HCT116 (cell line): Measurements from ENCODE around the gene SEC24C. TPM values are rescaled to one million over a fixed set of nuclear protein-coding genes. Genes with fewer than 3 reads are reported as not detected.
A peak's percentile ranks its signal among the peaks of the same experiment; 100 is the strongest.

Experiments
- ATAC-seq: fragments of 200-7000 bp; cut with Tn5 transposase; 2 replicates; pipeline ENCODE4 v1.9.1; 2020; ENCODE audit warnings: mild to moderate bottlenecking, moderate library complexity
- BruUV-seq: library from RNA; stranded (reverse); fragments of 400-500 nt; replicated peaks from 2 replicates; lab custom pipeline; 2021; lab: Mats Ljungman, UMichigan
- CTCF ChIA-PET: fragments of 300-600 bp; sonication (Branson Sonifier 250); formaldehyde crosslinking; loops from one replicate; lab custom pipeline; 2021; ENCODE audit warnings: antibody characterized with exemption; lab: Charles Lee
- POLR2A ChIA-PET: fragments of 300-600, 350-600 bp; sonication (Branson Sonifier 250); formaldehyde crosslinking; loops from one replicate; lab custom pipeline; 2021; ENCODE audit warnings: antibody characterized with exemption; lab: Charles Lee
- RAD21 ChIA-PET, 2 experiments: fragments of 300-600 bp; sonication (Branson Sonifier 250); formaldehyde crosslinking; loops; one replicate each; lab custom pipeline; 2023; ENCODE audit warnings: low total read pairs in 2 of 2; ENCODE audit not compliant: uncharacterized antibody in 2 of 2, unreplicated experiment in 2 of 2, low non-redundant PET in 1 of 2; lab: Charles Lee
- DNase-seq: peaks from one replicate; pipeline ENCODE4 v3.0.0-alpha.2; 2010; ENCODE audit warnings: low read depth, low spot score
- H2AFZ ChIP-seq: fragments of 200-600 bp; shearing (Covaris generic), sonication (generic); 2 replicates; pipeline ENCODE4 v1.6.1; 2017; ENCODE audit warnings: low read depth, mixed run types, mixed read lengths, antibody characterized with exemption, low read length; ENCODE audit not compliant: poor library complexity, severe bottlenecking
- H3K27ac ChIP-seq: 2 replicates; pipeline ENCODE4 v1.5.1; 2012; ENCODE audit warnings: low read depth, low read length
- H3K27me3 ChIP-seq: fragments of 200-600 bp; sonication (generic); 2 replicates; pipeline ENCODE4 v1.6.1; 2016; ENCODE audit warnings: mixed run types, low read length, mixed read lengths; ENCODE audit not compliant: insufficient read depth
- H3K36me3 ChIP-seq, 2 experiments: fragments of 200-500 bp in 1 of 2; fragments of 200-600 bp in 1 of 2; sonication (Bioruptor generic) in 1 of 2; sonication (generic) in 1 of 2; 2 replicates each; pipeline versions ENCODE4 v1.5.1 to v1.6.1; 2014 to 2016; ENCODE audit warnings: low read length in 2 of 2, inconsistent platforms in 1 of 2, mixed read lengths in 1 of 2, mixed run types in 1 of 2; ENCODE audit not compliant: insufficient read depth in 2 of 2, control insufficient read depth in 1 of 2
- H3K4me1 ChIP-seq, 2 experiments: fragments of 200-600 bp in 1 of 2; sonication (generic) in 1 of 2; 2 replicates each; pipeline versions ENCODE4 v1.5.1 to v1.6.1; 2012 to 2017; ENCODE audit warnings: low read length in 2 of 2, inconsistent platforms in 1 of 2, mild to moderate bottlenecking in 1 of 2, mixed read lengths in 1 of 2, mixed run types in 1 of 2, moderate library complexity in 1 of 2; ENCODE audit not compliant: insufficient read depth in 2 of 2, control insufficient read depth in 1 of 2
- H3K4me2 ChIP-seq: fragments of 200-600 bp; sonication (generic); 2 replicates; pipeline ENCODE4 v1.6.1; 2017; ENCODE audit warnings: mixed run types, low read length, mixed read lengths
- H3K4me3 ChIP-seq, 2 experiments: fragments of 200-600 bp in 1 of 2; sonication (generic) in 1 of 2; replicated peaks in 1 of 2; 2 replicates each; pipeline ENCODE4 v1.5.1; 2011 to 2016; ENCODE audit warnings: low read length in 2 of 2, control low read depth in 1 of 2, low read depth in 1 of 2, mild to moderate bottlenecking in 1 of 2, mixed read lengths in 1 of 2, mixed run types in 1 of 2
- H3K79me2 ChIP-seq: fragments of 200-600 bp; sonication (generic); 2 replicates; pipeline ENCODE4 v1.6.1; 2017; ENCODE audit warnings: mild to moderate bottlenecking, mixed run types, low read length, moderate library complexity, mixed read lengths; ENCODE audit not compliant: insufficient read depth
- H3K9ac ChIP-seq: fragments of 200-600 bp; sonication (generic); 2 replicates; pipeline ENCODE4 v1.6.1; 2016; ENCODE audit warnings: low read length, mixed read lengths
- H3K9me2 ChIP-seq: fragments of 200-600 bp; sonication (generic), shearing (Covaris generic); 2 replicates; pipeline ENCODE4 v1.6.1; 2017; ENCODE audit warnings: mixed run types, mild to moderate bottlenecking, moderate library complexity; ENCODE audit not compliant: insufficient read depth
- H3K9me3 ChIP-seq, 2 experiments: fragments of 200-500 bp in 1 of 2; fragments of 200-600 bp in 1 of 2; sonication (Bioruptor generic) in 1 of 2; sonication (generic) in 1 of 2; 2 replicates each; pipeline ENCODE4 v1.6.1; 2014 to 2017; ENCODE audit warnings: low read length in 2 of 2, mixed read lengths in 2 of 2, inconsistent platforms in 1 of 2, low read depth in 1 of 2, mild to moderate bottlenecking in 1 of 2, mixed run types in 1 of 2, moderate library complexity in 1 of 2; ENCODE audit not compliant: control insufficient read depth in 1 of 2, insufficient read depth in 1 of 2
- H4K20me1 ChIP-seq: fragments of 200-600 bp; sonication (generic), shearing (Covaris generic); 2 replicates; pipeline ENCODE4 v1.6.1; 2017; ENCODE audit warnings: mixed run types, mild to moderate bottlenecking, moderate library complexity; ENCODE audit not compliant: insufficient read depth
- CBX3 ChIP-seq: IDR thresholded peaks from 2 replicates; pipeline ENCODE4 v1.6.1; 2012; ENCODE audit warnings: low read depth
- CEBPB ChIP-seq: IDR thresholded peaks from 2 replicates; pipeline ENCODE4 v1.6.1; 2012; ENCODE audit warnings: low read depth
- EGR1 ChIP-seq: IDR thresholded peaks from 2 replicates; pipeline ENCODE4 v1.6.1; 2012; ENCODE audit warnings: low read depth
- ELF1 ChIP-seq: IDR thresholded peaks from 2 replicates; pipeline ENCODE4 v1.6.1; 2012; ENCODE audit warnings: low read depth, borderline replicate concordance
- EZH2 ChIP-seq: fragments of 200-600 bp; sonication (generic); IDR thresholded peaks from 2 replicates; pipeline ENCODE4 v1.6.1; 2017; ENCODE audit warnings: antibody characterized with exemption, mixed run types
- EZH2phosphoT487 ChIP-seq: fragments of 200-600 bp; IDR thresholded peaks from 2 replicates; pipeline ENCODE4 v1.6.1; 2018; ENCODE audit warnings: antibody characterized with exemption, borderline replicate concordance
- FOSL1 ChIP-seq: IDR thresholded peaks from 2 replicates; pipeline ENCODE4 v1.6.1; 2012; ENCODE audit warnings: low read depth
- JUND ChIP-seq: IDR thresholded peaks from 2 replicates; pipeline ENCODE4 v1.6.1; 2012
- MAX ChIP-seq: IDR thresholded peaks from 2 replicates; pipeline ENCODE4 v1.6.1; 2012
- POLR2A ChIP-seq: IDR thresholded peaks from 2 replicates; pipeline ENCODE4 v1.7.0; 2011; ENCODE audit warnings: borderline replicate concordance; ENCODE audit not compliant: insufficient read depth, insufficient read length; ENCODE audit errors: extremely low read depth
- RAD21 ChIP-seq: IDR thresholded peaks from 2 replicates; pipeline ENCODE4 v1.6.1; 2012; ENCODE audit warnings: low read depth, mild to moderate bottlenecking
- REST ChIP-seq: IDR thresholded peaks from 2 replicates; pipeline ENCODE4 v1.6.1; 2012; ENCODE audit warnings: low read depth
- SIN3A ChIP-seq: IDR thresholded peaks from 2 replicates; pipeline ENCODE4 v1.6.1; 2012; ENCODE audit warnings: low read depth
- SP1 ChIP-seq: IDR thresholded peaks from 2 replicates; pipeline ENCODE4 v1.6.1; 2012; ENCODE audit warnings: low read depth
- ZBTB33 ChIP-seq: IDR thresholded peaks from 2 replicates; pipeline ENCODE4 v1.6.1; 2011; ENCODE audit warnings: mild to moderate bottlenecking, low read length, moderate library complexity; ENCODE audit not compliant: insufficient replicate concordance; ENCODE audit errors: extremely low read depth
- ZNF274 ChIP-seq: fragments of 200-500 bp; sonication (Bioruptor generic); IDR thresholded peaks from 2 replicates; pipeline ENCODE4 v1.6.1; 2014; ENCODE audit warnings: mild to moderate bottlenecking, low read depth, low read length, inconsistent platforms
- intact Hi-C: fragments of 100-400 bp; cut with micrococcal nuclease; formaldehyde crosslinking; loops from 2 replicates; pipeline ENCODE4 v1.10.0; 2022
- total RNA-seq: library from RNA; stranded (reverse); gene quantifications from one replicate; pipeline ENCODE4 v1.2.1, GENCODE V29; 2021; ENCODE audit not compliant: unreplicated experiment
- TF ChIP-seq, protein P1 (sequence below): IDR thresholded peaks from 2 replicates; pipeline ENCODE4 v1.6.1; 2012

SEC24C gene
- total RNA-seq, 1 experiment from 2014 or later = 60.9 TPM

DNA sequence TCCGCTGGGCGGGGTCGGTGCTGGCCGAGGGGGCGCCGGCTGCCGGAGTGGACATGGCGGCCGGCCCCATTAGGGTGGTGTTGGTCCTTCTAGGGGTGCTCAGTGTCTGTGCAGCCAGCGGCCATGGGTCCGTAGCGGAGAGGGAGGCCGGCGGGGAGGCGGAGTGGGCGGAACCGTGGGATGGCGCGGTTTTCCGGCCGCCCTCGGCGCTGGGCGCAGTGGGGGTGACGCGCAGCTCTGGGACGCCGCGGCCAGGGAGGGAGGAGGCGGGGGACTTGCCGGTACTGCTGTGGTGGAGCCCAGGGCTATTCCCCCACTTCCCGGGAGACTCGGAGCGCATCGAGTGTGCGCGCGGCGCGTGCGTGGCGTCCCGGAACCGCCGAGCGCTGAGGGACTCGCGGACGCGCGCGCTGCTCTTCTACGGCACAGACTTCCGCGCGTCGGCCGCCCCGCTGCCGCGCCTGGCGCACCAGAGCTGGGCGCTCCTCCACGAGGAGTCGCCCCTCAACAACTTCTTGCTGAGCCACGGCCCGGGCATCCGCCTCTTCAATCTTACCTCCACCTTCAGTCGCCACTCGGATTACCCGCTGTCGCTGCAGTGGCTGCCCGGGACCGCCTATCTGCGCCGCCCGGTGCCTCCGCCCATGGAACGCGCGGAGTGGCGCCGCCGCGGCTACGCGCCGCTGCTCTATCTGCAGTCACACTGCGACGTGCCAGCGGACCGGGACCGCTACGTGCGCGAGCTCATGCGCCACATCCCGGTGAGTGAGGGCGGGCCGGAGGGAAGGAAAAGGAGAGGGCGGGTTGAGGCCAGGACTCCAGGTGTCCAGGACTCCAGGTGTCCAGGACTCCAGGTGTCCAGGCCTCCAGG lies 28.3 kb downstream of the SEC24C start (continued):
- TF ChIP-seq SIN3A = peak; percentile 83
- TF ChIP-seq JUND = peak; percentile 35; the same call in 1 of the 2 replicates
- TF ChIP-seq EGR1 = peak; percentile 73
- TF ChIP-seq POLR2A = peak; percentile 49
- TF ChIP-seq MAX = peak; percentile 84
- no peak for TF ChIP-seq CEBPB
- no peak for TF ChIP-seq ZNF274

DNA sequence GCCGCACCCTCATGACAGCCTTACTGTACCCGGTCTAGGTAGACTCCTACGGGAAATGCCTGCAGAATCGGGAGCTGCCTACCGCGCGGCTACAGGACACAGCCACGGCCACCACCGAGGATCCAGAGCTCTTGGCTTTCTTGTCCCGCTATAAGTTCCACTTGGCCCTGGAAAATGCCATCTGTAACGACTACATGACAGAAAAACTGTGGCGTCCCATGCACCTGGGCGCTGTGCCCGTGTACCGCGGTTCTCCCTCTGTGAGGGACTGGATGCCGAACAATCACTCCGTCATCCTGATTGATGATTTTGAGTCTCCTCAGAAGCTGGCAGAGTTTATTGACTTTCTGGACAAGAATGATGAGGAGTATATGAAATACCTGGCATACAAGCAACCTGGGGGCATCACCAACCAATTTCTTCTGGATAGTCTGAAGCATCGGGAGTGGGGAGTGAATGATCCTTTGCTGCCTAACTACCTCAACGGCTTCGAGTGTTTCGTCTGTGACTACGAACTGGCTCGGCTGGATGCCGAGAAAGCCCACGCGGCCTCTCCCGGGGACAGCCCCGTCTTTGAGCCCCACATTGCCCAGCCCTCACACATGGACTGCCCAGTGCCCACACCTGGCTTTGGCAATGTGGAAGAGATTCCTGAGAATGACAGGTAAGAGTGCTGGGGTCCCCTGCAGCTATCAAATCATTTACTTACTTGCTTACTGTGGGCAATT lies 29.1 kb downstream of the SEC24C start:
- peaks cover 43% of the 10 kb centered on the region for H3K79me2 ChIP-seq
- POLR2A ChIA-PET = interaction anchor here (1.0 to 2.5 kb wide), 4 partner anchors 8 to 37 kb away, joined by 3 to 27 read pairs (median 4); partner anchors contain the start of gene CHCHD1
- peak overlapping the region; percentile 66 to 83 for H3K4me3 ChIP-seq
- H3K9me2 ChIP-seq = no peaks in the 10 kb centered on the region
- intact Hi-C loops = loop anchor here (5.0 kb wide), 1 partner anchor 104 kb away; no protein-coding TSS in a partner anchor
- H3K9ac ChIP-seq = peak overlapping the region; percentile 86
- peaks cover 9 to 25% of the 10 kb centered on the region in 2 experiments for H3K4me1 ChIP-seq
- H3K27me3 ChIP-seq = no peaks in the 10 kb centered on the region
- ATAC-seq (peak; percentile 3), DNase-seq (no peak)
- peaks cover 23 to 38% of the 10 kb centered on the region in 2 experiments for H3K36me3 ChIP-seq
- no peaks in the 10 kb centered on the region for H4K20me1 ChIP-seq
- H3K27ac ChIP-seq = peak overlapping the region; percentile 97
- H2AFZ ChIP-seq = no peak overlapping the region
- CTCF ChIA-PET = interaction anchor here (0.7 to 1.8 kb wide), 2 partner anchors 9 to 106 kb away, joined by 3 to 7 read pairs; partner anchors contain the start of gene CHCHD1
- H3K4me2 ChIP-seq = peak overlapping the region; percentile 77
- BruUV-seq = TSS peak; percentile 48
- H3K9me3 ChIP-seq = no peaks in the 10 kb centered on the region
- RAD21 ChIA-PET = interaction anchor here in 1 of 2 experiments (1.2 kb wide), 1 partner anchor 10 kb away, joined by 4 read pairs; no protein-coding TSS in a partner anchor
- TF ChIP-seq FOSL1 (no peak), EZH2 (no peak), RAD21 (no peak), ZBTB33 (no peak), REST (no peak), SP1 (no peak), ZNF274 (no peak), EGR1 (no peak), ELF1 (no peak), MAX (no peak), CBX3 (no peak), EZH2phosphoT487 (no peak)
- TF ChIP-seq, protein P1, sequence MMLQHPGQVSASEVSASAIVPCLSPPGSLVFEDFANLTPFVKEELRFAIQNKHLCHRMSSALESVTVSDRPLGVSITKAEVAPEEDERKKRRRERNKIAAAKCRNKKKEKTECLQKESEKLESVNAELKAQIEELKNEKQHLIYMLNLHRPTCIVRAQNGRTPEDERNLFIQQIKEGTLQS = no peak
